Measurements from ENCODE around the gene DBF4. TPM values are rescaled to one million over a fixed set of nuclear protein-coding genes. Genes with fewer than 3 reads are reported as not detected.
"Not testable (repeated sequence)": the region's sequence is repeated elsewhere in the genome, so short reads cannot be mapped to it uniquely, and the experiment has no call there.

Gene DBF4
- total and polyA plus RNA-seq, 10 of the 15 experiments (the other 5 are each of a cell fraction or from before 2014, with no cell fraction given), result 29.3 to 89.8 (median 62.4) TPM

DNA sequence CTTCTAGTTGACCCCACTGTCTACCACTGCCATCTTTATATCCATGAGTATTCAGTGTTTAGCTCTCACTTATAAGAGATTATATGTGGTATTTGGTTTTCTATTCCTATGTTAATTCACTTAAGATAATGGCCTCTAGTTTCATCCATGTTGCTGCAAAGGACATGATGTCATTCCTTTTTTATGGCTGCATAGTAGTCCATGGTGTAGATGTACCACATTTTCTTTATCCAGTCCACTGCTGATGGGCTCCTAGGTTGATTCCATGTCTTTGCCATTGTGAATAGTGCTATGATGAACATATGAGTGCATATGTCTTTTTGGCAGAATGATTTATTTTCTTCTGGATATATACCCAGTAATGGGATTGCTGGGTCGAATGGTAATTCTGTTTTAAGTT lies 47.9 kb upstream of the DBF4 start:
- H3K36me3 ChIP-seq (ENCODE audit: control insufficient read depth in 2 of 2, insufficient read depth in 2 of 2, low read length in 1 of 2); H3K9me3 ChIP-seq (replicated peaks; ENCODE audit: control insufficient read depth, insufficient read depth, low read length); H4K20me1 ChIP-seq (ENCODE audit: control insufficient read depth, insufficient read depth); DNase-seq (ENCODE audit: low read depth, low spot score); RAD21 ChIA-PET (ENCODE audit: unreplicated experiment); in situ Hi-C loops (cut with MboI); intact Hi-C loops (cut with micrococcal nuclease; ENCODE audit: unreplicated experiment); H3K27me3 ChIP-seq (replicated peaks in 1 of 2; ENCODE audit: control insufficient read depth in 2 of 2, insufficient read depth in 2 of 2, low read length in 1 of 2); BruUV-seq (replicated peaks); ATAC-seq; H3K4me1 ChIP-seq (ENCODE audit: control insufficient read depth, insufficient read depth, low read length); H3K9ac ChIP-seq (ENCODE audit: control insufficient read depth, insufficient read depth, low read length); POLR2A ChIA-PET; H3K79me2 ChIP-seq (ENCODE audit: control insufficient read depth, insufficient read depth, low read length); CTCF ChIA-PET; H3K27ac ChIP-seq (ENCODE audit: control insufficient read depth, insufficient read depth); H3K4me2 ChIP-seq (ENCODE audit: control insufficient read depth, insufficient read depth); H3K4me3 ChIP-seq; FAIRE-seq; H2AFZ ChIP-seq (ENCODE audit: control insufficient read depth, low read depth, low read length): not testable (repeated sequence)
- 92% methylated on average over 1 of the region's 1 CpG for WGBS (ENCODE audit: insufficient coverage, insufficient replicate concordance, low lambda C conversion rate, missing lambda C conversion rate)
- SMC1A ChIA-PET (ENCODE audit: uncharacterized antibody, unreplicated experiment), result interaction anchor here (1.9 kb wide), 1 partner anchor 9 kb away, joined by 5 read pairs; no protein-coding TSS in a partner anchor

DNA sequence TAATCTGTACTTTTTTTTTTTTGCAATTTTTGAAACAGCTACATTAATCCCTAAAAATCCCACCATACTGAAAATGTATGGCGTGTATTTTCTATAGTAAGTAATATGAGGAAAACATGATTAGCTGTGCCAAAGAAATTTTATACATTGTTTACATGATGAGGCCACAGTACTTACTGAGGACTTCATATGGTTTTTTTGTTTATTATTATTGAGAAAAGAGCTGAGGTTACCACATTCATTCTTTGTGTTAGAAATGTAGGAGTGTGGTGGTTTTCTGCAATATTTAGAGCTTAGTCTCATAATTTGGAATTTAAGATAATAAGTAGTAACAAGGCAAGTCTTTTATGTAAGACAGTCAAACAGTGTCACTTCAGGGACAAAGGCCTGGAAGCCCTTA lies 45.2 kb upstream of the DBF4 start:
- FAIRE-seq (no peak), ATAC-seq (no peak), DNase-seq (ENCODE audit: low read depth, low spot score) (no peak)
- ChIA-PET CTCF (interaction anchor here (1.1 to 1.9 kb wide), 2 partner anchors 32 to 231 kb away, joined by 3 to 4 read pairs; partner anchors contain the start of gene ABCB1), SMC1A (ENCODE audit: uncharacterized antibody, unreplicated experiment) (interaction anchor here (0.7 to 2.9 kb wide), 6 partner anchors 11 to 281 kb away, joined by 3 to 8 read pairs (median 4); partner anchors contain the start of gene ADAM22), RAD21 (ENCODE audit: unreplicated experiment) (no interaction called here), POLR2A (interaction anchor here (0.6 kb wide), 1 partner anchor 22 kb away, joined by 3 read pairs; no protein-coding TSS in a partner anchor)
- H3K27me3 ChIP-seq (replicated peaks in 1 of 2; ENCODE audit: control insufficient read depth in 2 of 2, insufficient read depth in 2 of 2, low read length in 1 of 2), result no peaks in the 10 kb centered on the region
- H3K4me2 ChIP-seq (ENCODE audit: control insufficient read depth, insufficient read depth), result no peak overlapping the region
- no peaks in the 10 kb centered on the region; the same call in 2 of the 3 replicates for H3K9me3 ChIP-seq (replicated peaks; ENCODE audit: control insufficient read depth, insufficient read depth, low read length)
- H3K36me3 ChIP-seq (ENCODE audit: control insufficient read depth in 2 of 2, insufficient read depth in 2 of 2, low read length in 1 of 2), result no peaks in the 10 kb centered on the region
- BruUV-seq (replicated peaks), result no TSS peak
- in situ Hi-C loops (cut with MboI) (no loop called here), intact Hi-C loops (cut with micrococcal nuclease; ENCODE audit: unreplicated experiment) (no loop called here)
- H3K4me1 ChIP-seq (ENCODE audit: control insufficient read depth, insufficient read depth, low read length), result no peaks in the 10 kb centered on the region
- no peak overlapping the region for H3K4me3 ChIP-seq
- H4K20me1 ChIP-seq (ENCODE audit: control insufficient read depth, insufficient read depth), result no peaks in the 10 kb centered on the region
- TF ChIP-seq NKRF (conservative IDR thresholded peaks at IDR 0.05), result no peak
- TF ChIP-seq NFYB (IDR thresholded peaks at IDR 0.05; ENCODE audit: insufficient read depth, low read depth, low read length), result no peak
- TF ChIP-seq MXI1 (IDR thresholded peaks at IDR 0.05; ENCODE audit: low read depth, low read length), result no peak
- no peak for TF ChIP-seq CHD4 (IDR thresholded peaks at IDR 0.05)
- TF ChIP-seq POLR2A (IDR thresholded peaks at IDR 0.05; ENCODE audit: low read depth, low read length), result no peak
- no peak for TF ChIP-seq MLLT1 (IDR thresholded peaks at IDR 0.05)
- no peak for TF ChIP-seq JUND (IDR thresholded peaks at IDR 0.05; ENCODE audit: low read depth, low read length)
- no peak for TF ChIP-seq TCF3 (IDR thresholded peaks at IDR 0.05; ENCODE audit: borderline replicate concordance, insufficient read depth, low read depth, low read length)
- TF ChIP-seq, protein P1, sequence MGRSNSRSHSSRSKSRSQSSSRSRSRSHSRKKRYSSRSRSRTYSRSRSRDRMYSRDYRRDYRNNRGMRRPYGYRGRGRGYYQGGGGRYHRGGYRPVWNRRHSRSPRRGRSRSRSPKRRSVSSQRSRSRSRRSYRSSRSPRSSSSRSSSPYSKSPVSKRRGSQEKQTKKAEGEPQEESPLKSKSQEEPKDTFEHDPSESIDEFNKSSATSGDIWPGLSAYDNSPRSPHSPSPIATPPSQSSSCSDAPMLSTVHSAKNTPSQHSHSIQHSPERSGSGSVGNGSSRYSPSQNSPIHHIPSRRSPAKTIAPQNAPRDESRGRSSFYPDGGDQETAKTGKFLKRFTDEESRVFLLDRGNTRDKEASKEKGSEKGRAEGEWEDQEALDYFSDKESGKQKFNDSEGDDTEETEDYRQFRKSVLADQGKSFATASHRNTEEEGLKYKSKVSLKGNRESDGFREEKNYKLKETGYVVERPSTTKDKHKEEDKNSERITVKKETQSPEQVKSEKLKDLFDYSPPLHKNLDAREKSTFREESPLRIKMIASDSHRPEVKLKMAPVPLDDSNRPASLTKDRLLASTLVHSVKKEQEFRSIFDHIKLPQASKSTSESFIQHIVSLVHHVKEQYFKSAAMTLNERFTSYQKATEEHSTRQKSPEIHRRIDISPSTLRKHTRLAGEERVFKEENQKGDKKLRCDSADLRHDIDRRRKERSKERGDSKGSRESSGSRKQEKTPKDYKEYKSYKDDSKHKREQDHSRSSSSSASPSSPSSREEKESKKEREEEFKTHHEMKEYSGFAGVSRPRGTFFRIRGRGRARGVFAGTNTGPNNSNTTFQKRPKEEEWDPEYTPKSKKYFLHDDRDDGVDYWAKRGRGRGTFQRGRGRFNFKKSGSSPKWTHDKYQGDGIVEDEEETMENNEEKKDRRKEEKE (IDR thresholded peaks at IDR 0.05), result no peak
- no peak for TF ChIP-seq DPF2 (IDR thresholded peaks at IDR 0.05)
- no peak overlapping the region for H3K9ac ChIP-seq (ENCODE audit: control insufficient read depth, insufficient read depth, low read length)
- 100% methylated on average over 1 of the region's 1 CpG for WGBS (ENCODE audit: insufficient coverage, insufficient replicate concordance, low lambda C conversion rate, missing lambda C conversion rate)
- H3K79me2 ChIP-seq (ENCODE audit: control insufficient read depth, insufficient read depth, low read length), result no peaks in the 10 kb centered on the region
- no peak overlapping the region for H2AFZ ChIP-seq (ENCODE audit: control insufficient read depth, low read depth, low read length)
- no peak overlapping the region for H3K27ac ChIP-seq (ENCODE audit: control insufficient read depth, insufficient read depth)

All from GM12878 (cell line).